Measurements from ENCODE around the gene TBL3.

DNA sequence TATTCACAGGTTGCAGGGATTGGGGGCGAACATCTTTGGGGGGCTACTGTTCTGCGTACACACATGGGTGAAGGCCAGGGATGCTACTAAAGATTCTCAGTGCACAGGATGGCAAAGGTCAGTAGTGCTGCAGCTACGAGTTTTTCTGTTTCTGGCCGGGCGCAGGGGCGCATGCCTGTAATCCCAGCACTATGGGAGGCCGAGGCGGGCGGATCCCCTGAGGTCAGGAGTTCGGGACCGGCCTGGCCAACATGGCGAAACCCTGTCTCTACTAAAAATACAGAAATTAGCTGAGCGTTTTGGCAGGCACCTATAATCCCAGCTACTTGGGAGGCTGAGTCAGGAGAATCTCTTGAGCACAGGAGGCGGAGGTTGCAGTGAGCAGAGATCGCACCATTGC lies 41.7 kb downstream of the TBL3 start:
- TF ChIP-seq, protein P1, sequence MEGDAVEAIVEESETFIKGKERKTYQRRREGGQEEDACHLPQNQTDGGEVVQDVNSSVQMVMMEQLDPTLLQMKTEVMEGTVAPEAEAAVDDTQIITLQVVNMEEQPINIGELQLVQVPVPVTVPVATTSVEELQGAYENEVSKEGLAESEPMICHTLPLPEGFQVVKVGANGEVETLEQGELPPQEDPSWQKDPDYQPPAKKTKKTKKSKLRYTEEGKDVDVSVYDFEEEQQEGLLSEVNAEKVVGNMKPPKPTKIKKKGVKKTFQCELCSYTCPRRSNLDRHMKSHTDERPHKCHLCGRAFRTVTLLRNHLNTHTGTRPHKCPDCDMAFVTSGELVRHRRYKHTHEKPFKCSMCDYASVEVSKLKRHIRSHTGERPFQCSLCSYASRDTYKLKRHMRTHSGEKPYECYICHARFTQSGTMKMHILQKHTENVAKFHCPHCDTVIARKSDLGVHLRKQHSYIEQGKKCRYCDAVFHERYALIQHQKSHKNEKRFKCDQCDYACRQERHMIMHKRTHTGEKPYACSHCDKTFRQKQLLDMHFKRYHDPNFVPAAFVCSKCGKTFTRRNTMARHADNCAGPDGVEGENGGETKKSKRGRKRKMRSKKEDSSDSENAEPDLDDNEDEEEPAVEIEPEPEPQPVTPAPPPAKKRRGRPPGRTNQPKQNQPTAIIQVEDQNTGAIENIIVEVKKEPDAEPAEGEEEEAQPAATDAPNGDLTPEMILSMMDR (conservative IDR thresholded peaks at IDR 0.05): no peak
- TF ChIP-seq ZFX (IDR thresholded peaks at IDR 0.05): no peak

All from C4-2B (cell line).